HG03378 (cell line): ENCODE results near the gene TMEM229B.

Experiments
- ATAC-seq: cut with Tn5 transposase; IDR thresholded peaks from one replicate; pipeline ENCODE4 v1.9.1; 2021; ENCODE audit warnings: mild to moderate bottlenecking, moderate library complexity; ENCODE audit not compliant: unreplicated experiment

The TMEM229B gene

GRCh38 chr14:67487332-67487731 is 1.2 kb downstream of the TMEM229B start:
- no peak for ATAC-seq

- ATAC-seq, result no peak
Observed at GRCh38 chr14:67486890-67487289, 1.6 kb downstream of the TMEM229B start.

- no peak for ATAC-seq
Observed at GRCh38 chr14:67485501-67486095, 2.9 kb downstream of the TMEM229B start.

GRCh38 chr14:67483579-67484285 is 4.8 kb downstream of the TMEM229B start:
- no peak for ATAC-seq

- no peak for ATAC-seq
Observed at GRCh38 chr14:67482231-67483164, 6.0 kb downstream of the TMEM229B start.

- no peak for ATAC-seq
Observed at GRCh38 chr14:67480011-67480410, 8.5 kb downstream of the TMEM229B start.

GRCh38 chr14:67478800-67479084 is 9.8 kb downstream of the TMEM229B start:
- no peak for ATAC-seq

- ATAC-seq, result no peak
Observed at GRCh38 chr14:67477926-67478799, 10.4 kb downstream of the TMEM229B start.

GRCh38 chr14:67474366-67474765 is 14.2 kb downstream of the TMEM229B start:
- ATAC-seq, result no peak

GRCh38 chr14:67473290-67474082 is 15.0 kb downstream of the TMEM229B start:
- ATAC-seq, result no peak

- ATAC-seq, result no peak
Observed at GRCh38 chr14:67472726-67473125, 15.8 kb downstream of the TMEM229B start.

- ATAC-seq, result no peak
Observed at GRCh38 chr14:67469954-67470353, 18.6 kb downstream of the TMEM229B start.

- no peak for ATAC-seq
Observed at GRCh38 chr14:67468378-67468730, 20.2 kb downstream of the TMEM229B start.

- ATAC-seq, result no peak
Observed at GRCh38 chr14:67467134-67467533, 21.4 kb downstream of the TMEM229B start.

GRCh38 chr14:67464879-67465278 is 23.6 kb downstream of the TMEM229B start:
- no peak for ATAC-seq

GRCh38 chr14:67464377-67464776 is 24.1 kb downstream of the TMEM229B start:
- no peak for ATAC-seq

GRCh38 chr14:67463900-67464299 is 24.6 kb downstream of the TMEM229B start:
- ATAC-seq, result no peak

GRCh38 chr14:67461996-67462395 is 26.5 kb downstream of the TMEM229B start:
- no peak for ATAC-seq

GRCh38 chr14:67461341-67461985 is 27.1 kb downstream of the TMEM229B start:
- no peak for ATAC-seq

- ATAC-seq, result no peak
Observed at GRCh38 chr14:67459336-67459735, 29.2 kb downstream of the TMEM229B start.
